NCI-H1092 (cell line): Measurements from ENCODE around the gene NUDT8.
"Not testable (repeated sequence)": the region's sequence is repeated elsewhere in the genome, so short reads cannot be mapped to it uniquely, and the experiment has no call there.

ENCODE experiments used
- DNase-seq: peaks from one replicate; lab custom pipeline; 2025; lab: John Stamatoyannopoulos, UW

The NUDT8 gene

DNA sequence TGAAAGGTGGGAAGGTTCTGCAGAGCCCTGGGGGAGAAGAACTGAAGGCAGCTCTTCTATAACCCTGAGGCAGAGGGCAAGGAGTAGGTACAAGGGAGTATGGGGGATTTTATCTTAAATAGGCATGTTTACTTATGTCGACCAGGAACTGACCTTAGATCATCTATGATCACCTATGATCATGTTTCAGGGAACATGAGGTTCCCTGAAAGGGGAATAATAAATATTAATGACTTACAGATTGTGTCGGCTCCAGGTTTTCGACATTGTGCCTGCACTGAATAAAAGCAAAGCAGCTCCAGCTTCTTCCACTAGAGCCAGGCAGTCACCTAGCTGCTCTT is 36.2 kb downstream of the NUDT8 start:
- no peak for DNase-seq

DNA sequence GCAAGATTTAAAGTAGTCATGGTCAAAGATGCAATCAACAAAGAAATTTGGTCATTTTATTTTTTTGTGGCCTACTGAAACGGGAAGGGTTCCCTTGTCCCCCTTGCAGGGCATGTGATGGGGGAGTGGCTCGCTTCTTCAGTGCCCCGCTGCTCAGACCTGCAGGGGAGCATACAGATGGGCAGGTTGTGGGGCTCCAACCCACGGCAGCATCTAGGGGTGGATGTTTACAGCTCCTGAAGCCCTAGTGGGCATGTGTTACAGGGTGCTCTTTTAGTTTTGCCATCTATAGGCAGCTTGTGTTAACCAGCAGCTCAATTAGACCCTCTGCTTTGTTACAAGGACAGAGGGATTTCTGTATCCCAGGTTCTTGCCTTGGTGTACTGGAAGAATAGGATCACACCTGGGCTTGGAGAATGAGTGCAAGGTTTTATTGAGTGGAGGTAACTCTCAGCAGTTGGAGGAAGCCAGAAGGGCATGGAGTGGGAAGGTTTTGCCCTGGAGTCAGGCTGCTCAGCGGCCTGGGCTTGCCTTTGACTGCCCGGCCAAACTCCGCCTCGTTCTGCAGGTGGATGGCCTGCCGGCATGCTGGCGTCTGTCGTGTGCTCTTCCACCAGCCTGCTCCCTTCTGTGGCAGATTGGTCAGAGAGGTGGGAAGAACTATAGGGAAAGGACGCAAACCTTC is 36.7 kb downstream of the NUDT8 start:
- no peak for DNase-seq

DNA sequence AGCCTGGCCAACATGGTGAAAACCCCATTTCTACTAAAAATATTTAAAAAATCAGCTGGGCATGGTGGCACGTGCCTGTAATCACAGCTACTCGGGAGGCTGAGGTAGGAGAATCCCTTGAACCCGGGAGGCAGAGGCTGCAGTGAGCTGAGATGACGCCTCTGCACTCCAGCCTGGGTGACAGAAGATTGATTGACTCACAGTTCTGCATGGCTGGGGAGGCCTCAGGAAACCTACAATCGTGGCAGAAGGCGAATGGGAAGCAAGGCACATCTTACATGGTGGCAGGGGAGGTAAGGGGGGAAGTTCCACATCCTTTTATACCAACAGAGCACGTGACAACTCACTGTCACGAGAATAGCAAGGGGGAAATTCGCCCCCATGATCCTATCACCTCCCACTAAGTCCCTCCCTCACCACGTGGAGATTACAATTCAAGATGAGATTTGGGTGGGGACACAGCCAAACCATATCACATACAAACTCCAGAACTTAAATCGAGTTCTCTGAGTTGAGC is 40.8 kb downstream of the NUDT8 start:
- not testable (repeated sequence) for DNase-seq

DNA sequence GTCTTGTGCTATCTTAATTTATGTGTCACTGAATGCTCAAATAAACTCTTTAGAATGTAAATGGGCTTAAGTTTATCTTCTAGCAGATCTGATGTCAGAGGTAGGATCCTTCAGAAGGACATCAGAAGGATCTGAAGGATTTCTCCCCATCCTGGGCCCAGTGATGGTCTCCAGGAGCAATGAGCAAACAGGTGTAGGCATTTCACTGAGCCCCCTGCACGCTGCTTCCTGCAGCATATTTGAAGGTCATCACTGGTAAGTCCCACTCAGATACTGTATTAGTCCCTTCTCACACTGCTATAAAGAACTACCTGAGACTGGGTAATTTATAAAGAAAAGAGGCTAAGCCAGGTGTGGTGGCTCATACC is 41.6 kb downstream of the NUDT8 start:
- DNase-seq, result no peak

DNA sequence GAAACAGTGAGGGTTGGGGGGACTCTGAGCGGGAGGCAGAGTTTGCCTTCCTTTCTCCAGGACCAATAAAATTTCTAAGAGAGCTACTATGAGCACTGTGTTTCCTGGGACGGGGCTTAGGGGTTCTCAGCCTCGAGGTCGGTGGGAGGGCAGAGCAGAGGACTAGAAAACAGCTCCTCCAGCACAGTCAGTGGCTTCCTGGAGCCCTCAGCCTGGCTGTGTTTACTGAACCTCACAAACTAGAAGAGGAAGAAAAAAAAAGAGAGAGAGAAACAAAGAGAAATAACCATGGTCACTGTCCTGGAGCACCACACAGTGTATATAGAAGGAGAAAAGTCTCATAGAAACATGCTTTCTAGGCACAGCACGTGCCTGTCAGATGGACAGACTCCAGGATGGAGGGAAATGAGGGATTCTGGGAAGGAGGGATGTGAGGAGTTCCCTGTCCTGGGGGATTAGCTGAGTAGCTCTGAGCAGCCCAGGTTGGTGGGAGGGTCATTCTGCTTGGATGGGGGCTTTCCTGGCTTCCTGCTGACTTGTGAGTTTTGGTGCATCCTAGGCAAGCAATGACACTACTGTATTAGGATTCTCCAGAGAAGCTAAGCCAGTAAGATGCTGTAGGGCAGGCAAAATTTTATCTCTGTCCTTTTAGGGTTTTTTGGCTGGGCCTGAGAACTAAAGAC is 43.0 kb downstream of the NUDT8 start:
- no peak for DNase-seq

DNA sequence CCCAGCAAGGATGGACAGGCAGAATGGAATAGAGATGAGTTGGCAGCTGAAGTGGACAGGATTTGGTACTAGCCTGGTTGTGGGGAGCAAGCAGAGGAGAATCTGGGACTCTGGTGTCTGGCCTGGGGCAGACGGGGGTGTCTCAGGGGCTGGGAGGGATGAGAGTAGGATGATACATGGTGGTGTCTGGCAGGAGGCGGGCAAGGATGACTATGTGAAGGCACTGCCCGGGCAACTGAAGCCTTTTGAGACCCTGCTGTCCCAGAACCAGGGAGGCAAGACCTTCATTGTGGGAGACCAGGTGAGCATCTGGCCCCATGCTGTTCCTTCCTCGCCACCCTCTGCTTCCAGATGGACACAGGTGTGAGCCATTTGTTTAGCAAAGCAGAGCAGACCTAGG is 43.8 kb downstream of the NUDT8 start:
- no peak for DNase-seq

- DNase-seq, result no peak
Observed at GRCh38 chr11:67584881-67585873, 44.6 kb downstream of the NUDT8 start.

- no peak for DNase-seq
Observed at GRCh38 chr11:67584205-67584880, 45.4 kb downstream of the NUDT8 start.

- peak; percentile 81 for DNase-seq
Observed at GRCh38 chr11:67583247-67584204, 46.2 kb downstream of the NUDT8 start, which contains the start of gene GSTP1. Gene GSTP1 (plus strand): TSS chr11:67583812. CDS start chr11:67583844, 32 bp downstream.

- DNase-seq, result no peak
Observed at GRCh38 chr11:67582011-67582410, 47.7 kb downstream of the NUDT8 start.

DNA sequence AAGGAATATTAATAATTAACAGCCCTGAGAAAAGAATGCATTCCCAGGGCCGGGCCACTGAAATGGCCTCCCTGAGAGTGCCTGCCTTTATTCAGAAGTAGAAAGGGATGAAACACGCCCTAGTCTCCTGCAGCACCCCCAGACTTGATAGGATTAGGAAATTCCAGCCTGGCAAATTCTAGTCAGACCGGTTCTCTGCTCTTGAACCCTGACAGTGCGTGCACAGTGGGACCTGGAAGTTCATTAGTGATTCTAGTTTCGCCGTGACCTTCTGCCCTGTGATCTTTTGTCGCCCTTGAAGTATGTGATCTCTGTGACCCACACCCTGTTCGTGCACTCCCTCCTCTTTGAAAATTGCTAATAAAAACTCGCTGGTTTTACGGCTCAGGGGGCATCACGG is 48.3 kb downstream of the NUDT8 start:
- DNase-seq, result no peak

GRCh38 chr11:67577951-67578350 is 51.8 kb downstream of the NUDT8 start:
- no peak for DNase-seq
